Neuronal stem cell (in vitro differentiated cells): ENCODE measurements around the gene KRT27.
"Not testable (repeated sequence)": the region's sequence is repeated elsewhere in the genome, so short reads cannot be mapped to it uniquely, and the experiment has no call there.

ENCODE experiments used
- DNase-seq: peaks from one replicate; pipeline ENCODE4 v3.0.0-alpha.2; 2013; ENCODE audit warnings: low spot score
- H2AFZ ChIP-seq: one replicate; pipeline ENCODE4 v1.6.1; 2013; ENCODE audit warnings: mild to moderate bottlenecking, low read length, inconsistent platforms
- H2AK5ac ChIP-seq: 2 replicates; pipeline ENCODE4 v1.6.1; 2013; ENCODE audit warnings: low read depth, mild to moderate bottlenecking, inconsistent platforms, low read length, moderate library complexity, mixed read lengths
- H2BK120ac ChIP-seq: 2 replicates; pipeline ENCODE4 v1.6.1; 2013; ENCODE audit warnings: low read depth, mild to moderate bottlenecking, inconsistent platforms, low read length, moderate library complexity, mixed read lengths
- H2BK12ac ChIP-seq: one replicate; pipeline ENCODE4 v1.6.1; 2013; ENCODE audit warnings: low read length, inconsistent platforms
- H2BK15ac ChIP-seq: 2 replicates; pipeline ENCODE4 v1.6.1; 2013; ENCODE audit warnings: mild to moderate bottlenecking, low read length, inconsistent platforms, mixed read lengths
- H2BK5ac ChIP-seq: one replicate; pipeline ENCODE4 v1.6.1; 2013; ENCODE audit warnings: inconsistent platforms, mild to moderate bottlenecking, low read length, moderate library complexity
- H3K14ac ChIP-seq: one replicate; pipeline ENCODE4 v1.6.1; 2013; ENCODE audit warnings: low read length, inconsistent platforms
- H3K18ac ChIP-seq: 2 replicates; pipeline ENCODE4 v1.6.1; 2013; ENCODE audit warnings: low read length, inconsistent platforms
- H3K23ac ChIP-seq: 2 replicates; pipeline ENCODE4 v1.6.1; 2013; ENCODE audit warnings: low read depth, mild to moderate bottlenecking, mixed read lengths, low read length, inconsistent platforms; ENCODE audit not compliant: poor library complexity
- H3K27ac ChIP-seq: replicated peaks from 3 replicates; pipeline ENCODE4 v1.5.1; 2013; ENCODE audit warnings: low read length, inconsistent platforms
- H3K27me3 ChIP-seq, 3 experiments: 2 replicates each; pipeline ENCODE4 v1.6.1; 2013; ENCODE audit warnings: low read length in 3 of 3, mild to moderate bottlenecking in 2 of 3, inconsistent platforms in 1 of 3, low read depth in 1 of 3, mixed read lengths in 1 of 3, moderate library complexity in 1 of 3; ENCODE audit not compliant: control insufficient read depth in 3 of 3, insufficient read depth in 3 of 3
- H3K36me3 ChIP-seq, 2 donors: replicated peaks in 1 of 2; 2 replicates each; pipeline ENCODE4 v1.6.1; 2013; ENCODE audit warnings: low read length in 2 of 2; ENCODE audit not compliant: control insufficient read depth in 2 of 2, insufficient read depth in 2 of 2
- H3K4ac ChIP-seq: 2 replicates; pipeline ENCODE4 v1.6.1; 2013; ENCODE audit warnings: inconsistent platforms, mild to moderate bottlenecking, low read length, moderate library complexity
- H3K4me1 ChIP-seq, 2 donors: 1 replicate in 1 of 2; 2 replicates in 1 of 2; pipeline ENCODE4 v1.6.1; 2013; ENCODE audit warnings: low read length in 2 of 2, low read depth in 1 of 2; ENCODE audit not compliant: control insufficient read depth in 2 of 2, insufficient read depth in 1 of 2
- H3K4me2 ChIP-seq: one replicate; pipeline ENCODE4 v1.6.1; 2013; ENCODE audit warnings: mild to moderate bottlenecking, low read length, inconsistent platforms; ENCODE audit not compliant: insufficient read depth, poor library complexity, severe bottlenecking
- H3K4me3 ChIP-seq, 2 donors: 2 replicates each; pipeline ENCODE4 v1.5.1; 2013; ENCODE audit warnings: low read length in 2 of 2, mild to moderate bottlenecking in 2 of 2, inconsistent platforms in 1 of 2, moderate library complexity in 1 of 2
- H3K79me1 ChIP-seq: one replicate; pipeline ENCODE4 v1.6.1; 2013; ENCODE audit warnings: low read depth, mild to moderate bottlenecking, inconsistent platforms, low read length, moderate library complexity
- H3K9ac ChIP-seq: one replicate; pipeline ENCODE4 v1.6.1; 2013; ENCODE audit warnings: mild to moderate bottlenecking, low read depth, low read length, inconsistent platforms; ENCODE audit not compliant: poor library complexity
- H3K9me3 ChIP-seq, 2 donors: replicated peaks in 1 of 2; 2 replicates each; pipeline versions ENCODE3 to v1.6.1; 2013; ENCODE audit warnings: low read length in 2 of 2, mild to moderate bottlenecking in 2 of 2, inconsistent platforms in 1 of 2, low read depth in 1 of 2, mixed read lengths in 1 of 2, moderate library complexity in 1 of 2; ENCODE audit not compliant: control insufficient read depth in 2 of 2, insufficient read depth in 1 of 2
- H4K8ac ChIP-seq: one replicate; pipeline ENCODE4 v1.6.1; 2013; ENCODE audit warnings: low read depth, mild to moderate bottlenecking, inconsistent platforms, low read length, moderate library complexity
- H4K91ac ChIP-seq: one replicate; pipeline ENCODE4 v1.6.1; 2013; ENCODE audit warnings: low read length, low read depth, mild to moderate bottlenecking, inconsistent platforms; ENCODE audit not compliant: poor library complexity
- WGBS, 2 donors: extraction: QIAGEN DNeasy Blood & Tissue Kit; methylation state at CpG; one replicate each; pipeline ENCODE4 v1.1.7; 2013; ENCODE audit warnings: missing lambda C conversion rate in 2 of 2, mixed read lengths in 1 of 2; ENCODE audit not compliant: insufficient read length in 2 of 2, insufficient replicate concordance in 1 of 2; ENCODE audit errors: extremely low coverage in 2 of 2; 5-methylcytosine and 5-hydroxymethylcytosine counted together

KRT27 gene

DNA sequence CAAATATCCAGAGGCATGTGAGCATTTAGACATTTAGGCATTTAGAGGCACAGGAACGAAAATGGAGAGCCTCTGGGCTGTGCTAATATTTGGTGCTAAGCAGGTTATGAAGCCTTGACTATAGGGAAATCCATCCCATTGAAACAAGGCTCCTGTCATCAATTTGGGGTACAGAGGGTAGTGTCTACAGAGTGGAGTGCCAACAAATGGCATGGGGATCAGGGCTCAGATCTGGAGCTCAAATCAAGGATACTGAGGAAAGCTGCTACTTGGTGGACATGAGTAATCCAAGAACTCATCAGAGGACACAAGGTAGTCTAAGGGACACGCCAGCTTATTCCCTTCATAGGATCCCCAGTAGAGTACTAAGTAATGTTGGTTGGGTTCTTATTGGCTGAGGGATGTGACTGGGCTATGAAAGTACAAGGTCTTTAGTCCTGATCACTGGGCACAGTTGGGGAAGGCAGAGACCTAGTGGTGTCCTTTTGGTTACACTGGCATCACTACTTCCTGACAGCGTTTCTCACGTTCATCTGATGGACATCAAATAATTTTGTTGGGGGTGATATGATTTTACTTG is 34.8 kb upstream of the KRT27 start:
- Histone ChIP-seq H3K27me3 (no peaks in the 10 kb centered on the region), H3K9me3 (no peaks in the 10 kb centered on the region), H4K91ac (no peak overlapping the region), H4K8ac (no peak overlapping the region), H2BK15ac (no peak overlapping the region), H3K79me1 (no peaks in the 10 kb centered on the region), H3K36me3 (peaks cover 4 to 14% of the 10 kb centered on the region in 2 donors), H2BK12ac (no peak overlapping the region), H2BK5ac (no peak overlapping the region), H3K4ac (no peak overlapping the region), H2AK5ac (no peak overlapping the region), H3K4me2 (no peak overlapping the region), H3K23ac (no peak overlapping the region), H3K27ac (no peak overlapping the region), H2AFZ (no peak overlapping the region), H3K18ac (no peak overlapping the region), H3K4me3 (peak overlapping the region in 1 of 2 donors; percentile 45), H2BK120ac (no peak overlapping the region), H3K14ac (no peak overlapping the region), H3K9ac (no peak overlapping the region), H3K4me1 (peaks cover 0 to 2% of the 10 kb centered on the region in 2 donors)
- DNase-seq: no peak
- no CpG with 5 or more reads among the region's 4 CpGs for WGBS, 2 donors

DNA sequence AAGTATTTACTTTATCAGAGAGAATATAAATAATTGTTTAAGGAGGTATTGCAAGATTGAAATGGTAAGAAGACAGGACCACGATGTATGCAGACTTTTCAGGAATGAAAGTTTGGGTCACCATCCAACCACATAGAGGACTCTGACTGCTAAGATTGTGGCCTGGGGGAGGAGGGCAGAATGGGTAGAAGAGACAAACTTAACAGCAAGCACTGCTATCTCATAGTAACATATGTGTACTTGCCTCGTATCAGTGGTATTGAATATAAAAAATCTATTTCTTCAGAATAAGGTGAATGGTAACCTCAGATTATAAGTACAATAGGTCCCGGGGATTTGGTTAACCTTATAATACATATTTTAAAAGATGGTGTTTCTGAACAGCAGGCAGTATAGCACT is 34.2 kb upstream of the KRT27 start:
- no CpG with 5 or more reads among the region's 3 CpGs for WGBS, 2 donors
- Histone ChIP-seq H2BK15ac (no peak overlapping the region), H3K27me3 (no peaks in the 10 kb centered on the region), H3K79me1 (no peaks in the 10 kb centered on the region), H3K27ac (no peak overlapping the region), H2BK120ac (no peak overlapping the region), H3K36me3 (peaks cover 4 to 14% of the 10 kb centered on the region in 2 donors), H4K91ac (no peak overlapping the region), H3K18ac (no peak overlapping the region), H3K9me3 (no peaks in the 10 kb centered on the region), H3K4me3 (no peak overlapping the region), H4K8ac (no peak overlapping the region), H3K14ac (no peak overlapping the region), H3K4me2 (no peak overlapping the region), H2BK5ac (no peak overlapping the region), H3K23ac (no peak overlapping the region), H3K4ac (no peak overlapping the region), H2BK12ac (no peak overlapping the region), H3K4me1 (peaks cover 0 to 2% of the 10 kb centered on the region in 2 donors), H2AFZ (no peak overlapping the region), H3K9ac (no peak overlapping the region), H2AK5ac (no peak overlapping the region)
- no peak for DNase-seq

DNA sequence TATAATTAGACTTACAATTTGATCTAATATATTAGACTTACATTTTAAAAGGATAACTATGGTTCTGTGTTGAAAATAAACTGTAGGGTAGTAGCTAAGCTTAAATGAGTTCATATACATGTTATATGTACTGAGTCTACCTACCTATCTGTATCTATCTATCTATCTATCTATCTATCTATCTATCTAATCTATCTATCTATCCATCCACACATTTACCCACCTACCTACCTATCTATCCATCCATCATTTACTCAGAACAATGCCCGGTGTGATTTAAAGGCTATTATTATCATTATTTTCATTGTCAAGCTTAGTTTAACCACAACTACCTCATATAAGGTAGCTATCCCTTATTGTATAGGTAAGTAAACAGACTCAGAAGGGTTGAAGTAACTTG is 33.0 kb upstream of the KRT27 start:
- Histone ChIP-seq H3K4me2 (no peak overlapping the region), H3K23ac (no peak overlapping the region), H3K4me3 (no peak overlapping the region), H3K79me1 (no peaks in the 10 kb centered on the region), H3K4ac (no peak overlapping the region), H3K9ac (no peak overlapping the region), H4K8ac (no peak overlapping the region), H3K4me1 (peaks cover 0 to 2% of the 10 kb centered on the region in 2 donors), H3K36me3 (peaks cover 4 to 14% of the 10 kb centered on the region in 2 donors), H2BK12ac (no peak overlapping the region), H2BK5ac (no peak overlapping the region), H2AK5ac (no peak overlapping the region), H2BK120ac (no peak overlapping the region), H3K18ac (no peak overlapping the region), H3K27me3 (peaks cover 0 to 2% (median 0%) of the 10 kb centered on the region in 3 experiments), H3K14ac (no peak overlapping the region), H3K27ac (no peak overlapping the region), H4K91ac (no peak overlapping the region), H3K9me3 (no peaks in the 10 kb centered on the region), H2BK15ac (no peak overlapping the region), H2AFZ (no peak overlapping the region)
- no peak for DNase-seq
- WGBS, 2 donors: no CpG with 5 or more reads among the region's 1 CpG

DNA sequence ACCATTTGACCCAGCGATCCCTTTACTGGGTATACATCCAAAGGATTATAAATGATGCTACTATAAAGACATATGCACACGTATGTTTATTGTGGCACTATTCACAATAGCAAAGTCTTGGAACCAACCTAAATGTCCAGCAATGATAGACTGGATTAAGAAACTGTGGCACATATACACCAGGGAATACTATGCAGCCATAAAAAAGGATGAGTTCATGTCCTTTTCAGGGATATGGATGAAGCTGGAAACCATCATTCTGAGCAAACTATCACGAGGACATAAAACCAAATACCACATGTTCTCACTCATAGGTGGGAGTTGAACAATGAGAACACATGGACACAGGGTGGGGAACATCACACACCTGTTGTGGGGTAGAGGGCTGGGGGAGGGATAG is 32.3 kb upstream of the KRT27 start:
- H3K4me2 ChIP-seq: not testable (repeated sequence)

More for the DNA sequence above, 32.3 kb upstream of the KRT27 start:
- DNase-seq, H3K23ac ChIP-seq, H3K4ac ChIP-seq, H4K8ac ChIP-seq, H3K4me1 ChIP-seq, H4K91ac ChIP-seq, H3K4me3 ChIP-seq, H3K18ac ChIP-seq, H3K9ac ChIP-seq, H3K9me3 ChIP-seq, H3K27me3 ChIP-seq, H3K79me1 ChIP-seq, H2BK5ac ChIP-seq, H3K14ac ChIP-seq, H2BK12ac ChIP-seq, H3K27ac ChIP-seq, H2AFZ ChIP-seq, H2BK15ac ChIP-seq, H2AK5ac ChIP-seq, H2BK120ac ChIP-seq: not testable (repeated sequence)
- peaks cover 4 to 14% of the 10 kb centered on the region in 2 donors for H3K36me3 ChIP-seq
- WGBS, 2 donors: no CpG with 5 or more reads among the region's 3 CpGs
